ENCODE results near the gene KCNN3. TPM values are rescaled to one million over a fixed set of nuclear protein-coding genes. Genes with fewer than 3 reads are reported as not detected.

Gene KCNN3
- total RNA-seq, 1 experiment from 2014 or later: 0.03 TPM

DNA sequence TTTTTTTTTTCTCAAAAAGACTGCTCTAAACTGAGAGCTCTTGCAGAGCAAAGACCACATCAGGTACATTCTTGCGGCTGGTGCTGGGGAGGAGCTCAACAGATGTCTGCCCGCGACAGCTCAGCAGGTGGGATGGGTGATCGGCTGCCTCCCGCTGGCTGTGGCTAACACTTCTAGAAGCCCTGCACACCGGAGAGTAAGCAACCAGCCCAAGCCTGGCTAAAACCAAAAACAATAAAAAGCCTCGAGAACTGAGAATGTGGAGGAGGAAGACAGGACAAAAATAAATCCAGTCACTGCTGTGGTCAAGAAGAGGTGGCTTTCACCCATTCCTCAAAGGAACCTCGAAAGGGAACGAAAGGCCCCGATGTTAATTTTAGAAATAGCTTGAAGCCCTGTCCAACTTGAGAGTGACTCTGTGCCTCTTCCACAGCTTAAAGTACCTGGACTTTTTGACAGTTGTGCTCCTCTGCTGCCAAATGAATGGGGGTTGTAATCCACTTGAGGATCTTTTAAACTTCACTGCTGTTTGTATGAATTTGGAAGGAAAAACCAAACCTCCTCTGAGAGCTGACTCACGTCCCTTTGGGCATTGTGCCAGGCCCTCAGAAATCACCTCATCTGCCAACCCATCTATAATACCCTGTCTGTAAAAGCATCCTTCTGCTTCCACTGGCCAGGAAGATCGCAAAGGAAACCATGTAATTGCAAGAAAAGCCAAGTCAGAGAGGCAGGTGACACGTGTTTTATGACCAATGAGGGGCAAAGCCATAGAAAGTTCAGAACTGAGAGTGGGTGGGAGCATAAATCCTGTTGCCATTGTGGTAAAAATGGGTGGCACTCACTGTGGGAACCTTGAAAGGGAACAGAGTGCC lies 78.6 kb downstream of the KCNN3 start:
- in situ Hi-C loops (cut with HindIII; ENCODE audit: low pct_unique_long_range_greater_than_20kb, low sequenced_read_pairs): no loop called here
- peak; percentile 33 for DNase-seq (ENCODE audit: low read depth, low spot score)

DNA sequence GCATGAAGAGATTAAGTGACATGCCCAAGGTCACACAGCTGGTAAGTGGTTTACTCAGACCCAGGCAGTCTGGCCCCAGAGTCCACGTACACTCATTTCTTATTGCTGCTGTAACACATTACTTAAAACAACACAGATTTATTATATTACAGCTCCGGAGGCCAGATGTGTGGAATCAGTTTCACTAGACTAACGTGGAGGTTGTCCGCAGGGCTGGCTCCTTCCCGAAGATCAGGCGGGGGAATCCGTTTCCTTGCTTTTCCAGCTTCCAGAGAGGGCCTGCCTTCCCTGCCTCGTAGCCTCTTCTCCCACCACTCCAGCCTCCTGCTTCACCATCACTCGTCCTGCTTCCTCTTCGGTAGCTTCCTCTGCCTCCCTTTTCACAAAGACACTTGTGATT lies 81.2 kb downstream of the KCNN3 start:
- in situ Hi-C loops (cut with HindIII; ENCODE audit: low pct_unique_long_range_greater_than_20kb, low sequenced_read_pairs): no loop called here
- no peak for DNase-seq (ENCODE audit: low read depth, low spot score)

DNA sequence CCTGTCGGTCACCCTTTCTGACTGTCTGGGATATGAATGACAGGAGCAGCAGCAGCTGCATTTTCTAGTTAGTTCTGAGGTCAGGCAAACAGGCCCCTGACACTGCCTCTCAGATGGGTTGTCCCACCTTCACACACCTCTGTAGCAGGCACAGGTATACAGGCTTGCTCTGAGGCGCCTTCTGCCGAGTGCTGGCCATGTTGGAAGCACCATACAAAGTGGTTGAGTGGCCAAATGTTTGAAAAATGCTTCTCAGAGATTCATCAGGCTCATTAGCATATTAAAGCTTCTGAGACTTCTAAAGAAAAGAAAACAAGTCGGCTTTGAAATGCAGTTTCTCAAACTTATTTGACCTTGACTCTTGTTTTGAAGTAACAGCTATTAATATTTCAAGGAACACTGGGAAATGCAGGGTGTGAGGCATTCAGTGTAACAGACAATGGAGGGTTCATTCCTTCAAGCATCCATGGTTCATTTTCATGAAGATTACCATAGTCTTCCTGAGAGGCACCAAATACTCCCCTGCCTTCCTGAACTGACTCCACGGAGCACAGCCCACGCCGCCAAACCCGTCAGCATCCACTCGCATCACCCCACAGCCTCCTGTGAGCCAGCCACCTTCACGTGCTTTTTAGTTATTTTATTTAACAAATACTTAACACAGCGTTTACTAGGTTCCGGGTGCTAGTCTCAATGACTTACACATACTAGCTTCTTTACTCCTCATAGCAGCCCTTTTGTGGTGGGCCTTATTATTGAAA lies 81.8 kb downstream of the KCNN3 start:
- in situ Hi-C loops (cut with HindIII; ENCODE audit: low pct_unique_long_range_greater_than_20kb, low sequenced_read_pairs): no loop called here
- DNase-seq (ENCODE audit: low read depth, low spot score): no peak

DNA sequence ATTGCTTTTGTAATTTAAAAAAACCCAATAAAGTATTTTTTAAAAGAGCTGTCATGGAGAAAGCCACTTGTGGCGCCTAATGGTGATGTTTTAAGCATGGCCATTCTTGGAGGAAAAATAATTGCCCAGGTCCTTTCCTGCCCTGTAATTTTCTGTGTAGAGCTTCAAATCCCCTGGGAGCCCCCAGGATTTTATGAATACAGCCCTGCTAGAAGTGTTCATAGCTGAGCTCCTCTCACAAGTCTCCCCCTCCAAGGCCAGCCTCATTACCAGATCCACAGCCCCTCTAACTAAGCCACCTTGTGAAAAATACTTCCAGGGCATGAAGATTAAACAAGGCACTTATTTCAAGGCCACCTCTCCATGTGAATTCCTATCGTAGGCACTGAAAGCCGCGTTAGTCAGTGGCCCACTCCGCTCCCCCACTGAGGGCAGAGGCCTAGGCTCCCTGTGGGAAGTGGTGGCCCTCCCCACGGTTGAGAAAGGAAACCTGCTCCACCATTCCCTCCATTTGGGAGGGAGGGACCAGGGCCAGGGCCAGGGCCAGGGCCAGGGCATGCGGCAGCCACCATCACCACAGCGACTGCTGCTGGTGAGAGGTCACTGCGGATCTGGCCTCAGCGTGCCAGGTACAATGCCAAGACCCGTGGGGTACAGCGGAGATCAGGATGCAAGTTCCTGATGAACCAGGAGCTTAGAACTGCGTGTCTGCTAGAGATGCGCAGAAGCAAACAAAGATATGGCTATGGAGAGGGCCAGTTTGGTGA lies 83.1 kb downstream of the KCNN3 start:
- in situ Hi-C loops (cut with HindIII; ENCODE audit: low pct_unique_long_range_greater_than_20kb, low sequenced_read_pairs): no loop called here
- no peak for DNase-seq (ENCODE audit: low read depth, low spot score)

DNA sequence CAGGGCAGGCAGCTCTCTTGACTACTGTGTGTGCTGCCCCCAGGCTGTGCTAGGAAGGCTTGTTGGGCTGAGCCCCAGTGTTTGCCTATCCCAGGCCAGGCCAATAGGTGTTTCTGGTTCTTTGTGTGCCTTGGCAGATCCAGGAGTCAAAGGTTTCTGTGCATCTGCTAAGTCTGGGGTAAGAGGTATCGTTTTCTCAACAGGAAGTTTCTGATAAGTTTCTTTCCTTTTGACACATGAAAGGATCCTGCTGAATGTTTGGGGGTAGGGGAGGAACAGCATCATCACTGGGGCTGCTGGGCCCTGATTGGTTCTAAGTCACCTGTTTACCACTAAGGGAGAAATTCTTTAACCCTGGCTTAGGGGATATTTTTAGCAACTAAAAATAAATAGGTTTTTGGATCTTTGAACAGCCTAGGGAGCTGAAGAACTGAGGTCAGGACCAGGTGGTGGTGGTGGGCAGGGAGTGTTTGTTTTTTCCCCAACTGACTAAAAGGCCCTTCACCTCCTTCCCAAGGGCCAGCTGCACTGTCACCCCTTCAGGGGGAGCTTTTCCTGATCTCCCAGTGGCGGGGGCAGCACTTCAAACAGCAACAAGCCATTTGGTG lies 85.1 kb downstream of the KCNN3 start:
- no peak for DNase-seq (ENCODE audit: low read depth, low spot score)
- in situ Hi-C loops (cut with HindIII; ENCODE audit: low pct_unique_long_range_greater_than_20kb, low sequenced_read_pairs): no loop called here

GRCh38 chr1:154784416-154784815 lies 85.7 kb downstream of the KCNN3 start:
- no peak for DNase-seq (ENCODE audit: low read depth, low spot score)
- in situ Hi-C loops (cut with HindIII; ENCODE audit: low pct_unique_long_range_greater_than_20kb, low sequenced_read_pairs): no loop called here

DNA sequence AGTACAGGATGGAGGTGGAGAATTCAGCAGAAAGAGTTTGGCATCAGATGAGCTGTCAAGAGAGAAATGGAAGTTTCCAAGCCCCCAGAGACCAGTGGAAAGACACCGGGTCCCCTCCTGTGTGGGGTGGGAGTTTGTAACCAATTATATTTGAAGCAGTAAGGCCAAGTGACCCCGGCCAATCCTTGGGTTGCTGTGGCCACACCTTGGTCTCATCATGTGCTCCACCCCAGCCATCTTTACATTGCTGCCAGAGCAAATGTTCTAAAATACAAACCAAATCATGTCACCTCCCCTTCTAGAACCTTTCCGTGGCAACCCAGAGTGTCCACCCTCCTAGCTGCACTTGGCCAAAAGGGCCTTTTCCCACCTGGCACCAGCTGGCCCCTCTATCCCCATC lies 86.1 kb downstream of the KCNN3 start:
- no peak for DNase-seq (ENCODE audit: low read depth, low spot score)
- in situ Hi-C loops (cut with HindIII; ENCODE audit: low pct_unique_long_range_greater_than_20kb, low sequenced_read_pairs): no loop called here

DNA sequence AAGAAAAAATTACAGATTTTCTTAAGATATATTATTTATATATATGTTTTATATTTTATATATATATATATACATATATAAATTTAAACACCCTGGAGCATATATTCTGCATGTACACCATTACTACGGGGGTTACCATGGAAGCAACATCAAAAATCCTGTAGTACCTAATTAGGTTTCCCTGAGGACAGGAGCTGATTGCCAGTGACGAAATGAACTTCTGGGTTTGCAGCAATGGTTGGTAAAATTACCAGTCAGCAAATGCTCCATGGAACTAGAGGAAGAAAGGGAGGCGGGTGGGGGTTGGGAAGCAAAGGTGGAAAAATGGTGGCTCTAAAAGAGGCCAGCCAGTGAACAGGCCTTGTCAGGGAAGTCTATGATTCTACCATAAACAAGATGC lies 89.5 kb downstream of the KCNN3 start:
- in situ Hi-C loops (cut with HindIII; ENCODE audit: low pct_unique_long_range_greater_than_20kb, low sequenced_read_pairs): no loop called here
- DNase-seq (ENCODE audit: low read depth, low spot score): no peak

DNA sequence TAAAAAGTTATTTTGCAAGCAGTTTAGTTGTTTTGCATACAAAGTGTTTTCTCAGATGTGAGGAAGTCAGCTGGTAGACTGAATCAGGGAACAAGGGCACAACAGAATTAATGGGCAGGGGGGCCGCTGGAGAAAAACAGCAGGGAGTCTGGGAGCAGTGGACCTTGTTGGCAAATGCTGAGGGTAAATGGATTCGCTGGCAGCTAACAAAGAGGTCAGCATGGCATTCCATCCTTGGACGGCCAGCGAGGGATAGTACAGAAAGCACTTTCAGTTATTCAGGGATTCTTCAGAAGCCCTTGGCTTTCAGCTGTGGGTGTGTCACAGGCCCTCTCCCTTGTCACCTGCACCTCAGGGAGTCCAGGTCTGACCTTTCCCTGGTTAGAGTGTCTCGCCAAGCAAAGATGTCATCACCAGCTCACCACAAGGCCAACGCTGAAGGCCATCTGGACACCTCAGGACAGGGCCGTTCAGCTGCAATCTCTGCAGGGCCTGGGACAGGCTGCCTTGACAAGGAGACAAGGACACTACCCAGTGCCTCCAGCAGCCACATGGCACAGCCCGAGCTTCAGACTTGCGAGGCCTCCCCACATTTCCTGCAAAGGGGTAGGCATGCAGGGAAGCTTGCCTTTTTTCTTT lies 90.4 kb downstream of the KCNN3 start:
- in situ Hi-C loops (cut with HindIII; ENCODE audit: low pct_unique_long_range_greater_than_20kb, low sequenced_read_pairs): no loop called here

DNA sequence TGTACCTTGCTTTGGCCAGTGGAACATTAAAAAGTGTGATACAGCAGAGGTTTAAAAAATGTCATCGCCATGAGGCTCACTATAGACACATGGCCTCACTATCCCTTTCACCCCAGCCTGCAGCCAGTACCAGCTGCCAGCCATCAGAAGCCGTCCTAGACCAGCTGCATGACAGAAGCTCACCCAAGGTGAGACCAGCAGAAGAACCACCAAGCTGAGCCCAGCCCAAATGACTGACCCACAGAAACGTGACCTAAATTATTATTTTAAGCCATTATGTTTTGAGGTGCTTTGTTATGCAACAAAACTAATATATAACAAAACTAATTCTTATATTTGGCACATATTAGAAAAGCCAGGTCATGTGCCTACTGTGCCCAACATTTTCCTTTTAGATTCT lies 91.1 kb downstream of the KCNN3 start:
- DNase-seq (ENCODE audit: low read depth, low spot score): no peak
- in situ Hi-C loops (cut with HindIII; ENCODE audit: low pct_unique_long_range_greater_than_20kb, low sequenced_read_pairs): no loop called here

More for the DNA sequence above, 90.4 kb downstream of the KCNN3 start:
- DNase-seq (ENCODE audit: low read depth, low spot score): no peak

- no peak for DNase-seq (ENCODE audit: low read depth, low spot score)
- in situ Hi-C loops (cut with HindIII; ENCODE audit: low pct_unique_long_range_greater_than_20kb, low sequenced_read_pairs): no loop called here
Observed at GRCh38 chr1:154778275-154778674, 91.8 kb downstream of the KCNN3 start.

- no peak for DNase-seq (ENCODE audit: low read depth, low spot score)
Observed at GRCh38 chr1:154777781-154778180, 92.3 kb downstream of the KCNN3 start.

GRCh38 chr1:154777154-154777553 lies 92.9 kb downstream of the KCNN3 start:
- no peak for DNase-seq (ENCODE audit: low read depth, low spot score)
- in situ Hi-C loops (cut with HindIII; ENCODE audit: low pct_unique_long_range_greater_than_20kb, low sequenced_read_pairs): no loop called here

More at GRCh38 chr1:154777781-154778180, 92.3 kb downstream of the KCNN3 start:
- in situ Hi-C loops (cut with HindIII; ENCODE audit: low pct_unique_long_range_greater_than_20kb, low sequenced_read_pairs): no loop called here

GRCh38 chr1:154775621-154776605 lies 94.2 kb downstream of the KCNN3 start:
- in situ Hi-C loops (cut with HindIII; ENCODE audit: low pct_unique_long_range_greater_than_20kb, low sequenced_read_pairs): no loop called here
- DNase-seq (ENCODE audit: low read depth, low spot score): no peak

GRCh38 chr1:154774175-154774855 lies 95.8 kb downstream of the KCNN3 start:
- no peak for DNase-seq (ENCODE audit: low read depth, low spot score)
- in situ Hi-C loops (cut with HindIII; ENCODE audit: low pct_unique_long_range_greater_than_20kb, low sequenced_read_pairs): no loop called here

GRCh38 chr1:154773551-154773950 lies 96.5 kb downstream of the KCNN3 start:
- in situ Hi-C loops (cut with HindIII; ENCODE audit: low pct_unique_long_range_greater_than_20kb, low sequenced_read_pairs): no loop called here
- no peak for DNase-seq (ENCODE audit: low read depth, low spot score)
